Activated naive CD8-positive, alpha-beta T cell treated with anti-CD3 and anti-CD28 coated beads, Interleukin-2, amount 10 ng/mL, durations not matched to agents 7 days and 5 days (primary cell): Measurements from ENCODE around the gene ELL3. TPM values are rescaled to one million over a fixed set of nuclear protein-coding genes. Genes with fewer than 3 reads are reported as not detected.

Experiments
- ATAC-seq: fragments of 150-1000 bp; cut with Tn5 transposase; one replicate; pipeline ENCODE4 v1.10.0; 2021; ENCODE audit warnings: low read depth, moderate library complexity
- POLR2A ChIA-PET: fragments of 350-600 bp; sonication (Branson Sonifier 250); formaldehyde crosslinking; loops from one replicate; lab custom pipeline; 2021; ENCODE audit warnings: antibody characterized with exemption; lab: Charles Lee
- DNase-seq: peaks from one replicate; pipeline ENCODE4 v3.0.0; 2021
- H3K27ac Mint-ChIP-seq: one replicate; pipeline ENCODE4 v1.8.0; 2022; ENCODE audit warnings: mild to moderate bottlenecking, mixed read lengths
- H3K27me3 Mint-ChIP-seq: one replicate; pipeline ENCODE4 v1.8.0; 2022; ENCODE audit warnings: mild to moderate bottlenecking, moderate library complexity, mixed read lengths
- H3K36me3 Mint-ChIP-seq: one replicate; pipeline ENCODE4 v1.8.0; 2021; ENCODE audit warnings: mild to moderate bottlenecking, mixed read lengths
- H3K4me1 Mint-ChIP-seq: one replicate; pipeline ENCODE4 v1.8.0; 2021; ENCODE audit warnings: mixed read lengths
- H3K4me3 Mint-ChIP-seq: one replicate; pipeline ENCODE4 v1.8.0; 2022; ENCODE audit warnings: mild to moderate bottlenecking, moderate library complexity, mixed read lengths
- H3K9me3 Mint-ChIP-seq: one replicate; pipeline ENCODE4 v1.8.0; 2021; ENCODE audit warnings: mixed read lengths
- total RNA-seq, 2 experiments: library from RNA; stranded (reverse); gene quantifications; one replicate each; pipeline ENCODE4 v1.2.3, GENCODE V29; 2021

The ELL3 gene
- total RNA-seq, 2 experiments from 2014 or later: 4.6 to 4.9 TPM

- no peaks in the 10 kb centered on the region for H3K9me3 Mint-ChIP-seq
These were observed 625 bp upstream of the ELL3 start for GRCh38 chr15:43777267-43777914.

GRCh38 chr15:43776101-43776717 is 557 bp downstream of the ELL3 start:
- DNase-seq: no peak
- POLR2A ChIA-PET: interaction anchor here (0.6 to 5.8 kb wide), 10 partner anchors 14 to 405 kb away, joined by 3 to 80 read pairs (median 6); partner anchors contain the start of genes HYPK, MFAP1, PDIA3 and SERF2
- H3K36me3 Mint-ChIP-seq: peaks cover 6% of the 10 kb centered on the region
- H3K4me3 Mint-ChIP-seq: peak overlapping the region; percentile 91
- no peak for ATAC-seq
- H3K27ac Mint-ChIP-seq: peak overlapping the region; percentile 93
- H3K27me3 Mint-ChIP-seq: no peaks in the 10 kb centered on the region
- no peaks in the 10 kb centered on the region for H3K9me3 Mint-ChIP-seq
- peaks cover 13% of the 10 kb centered on the region for H3K4me1 Mint-ChIP-seq

More at GRCh38 chr15:43777267-43777914, 625 bp upstream of the ELL3 start:
- POLR2A ChIA-PET: interaction anchor here (0.6 to 5.8 kb wide), 10 partner anchors 8 to 267 kb away, joined by 3 to 80 read pairs (median 8); partner anchors contain the start of genes HYPK, MFAP1, PDIA3 and SERF2
- DNase-seq: peak; percentile 88
- peak overlapping the region; percentile 93 for H3K27ac Mint-ChIP-seq
- peaks cover 5% of the 10 kb centered on the region for H3K36me3 Mint-ChIP-seq
- H3K4me1 Mint-ChIP-seq: peaks cover 13% of the 10 kb centered on the region
- ATAC-seq: peak; percentile 87
- H3K27me3 Mint-ChIP-seq: no peaks in the 10 kb centered on the region
- peak overlapping the region; percentile 91 for H3K4me3 Mint-ChIP-seq

GRCh38 chr15:43775411-43775965 is 1.3 kb downstream of the ELL3 start:
- Mint-ChIP-seq H3K4me1 (peaks cover 11% of the 10 kb centered on the region), H3K27me3 (no peaks in the 10 kb centered on the region), H3K36me3 (peaks cover 9% of the 10 kb centered on the region), H3K4me3 (no peak overlapping the region), H3K27ac (peak overlapping the region; percentile 93), H3K9me3 (no peaks in the 10 kb centered on the region)
- POLR2A ChIA-PET: interaction anchor here (1.6 to 5.8 kb wide), 5 partner anchors 15 to 265 kb away, joined by 7 to 80 read pairs (median 15); partner anchors contain the start of genes HYPK, PDIA3, SERF2 and SERINC4
- ATAC-seq (no peak), DNase-seq (no peak)

- Mint-ChIP-seq H3K36me3 (peaks cover 21% of the 10 kb centered on the region), H3K4me3 (no peak overlapping the region), H3K27me3 (no peaks in the 10 kb centered on the region), H3K9me3 (no peaks in the 10 kb centered on the region), H3K27ac (no peak overlapping the region), H3K4me1 (peaks cover 9% of the 10 kb centered on the region)
- DNase-seq: no peak
- POLR2A ChIA-PET: interaction anchor here (1.0 to 5.8 kb wide), 3 partner anchors 17 to 54 kb away, joined by 3 to 80 read pairs (median 7); partner anchors contain the start of genes PDIA3 and SERF2
- no peak for ATAC-seq
These were observed 2.7 kb downstream of the ELL3 start for GRCh38 chr15:43774062-43774461.

- peaks cover 22% of the 10 kb centered on the region for H3K36me3 Mint-ChIP-seq
These were observed 4.1 kb downstream of the ELL3 start for GRCh38 chr15:43772624-43773023.

GRCh38 chr15:43771816-43772215 is 5.0 kb downstream of the ELL3 start:
- Mint-ChIP-seq H3K27me3 (no peaks in the 10 kb centered on the region), H3K9me3 (no peaks in the 10 kb centered on the region), H3K4me3 (no peak overlapping the region), H3K36me3 (peaks cover 25% of the 10 kb centered on the region), H3K27ac (no peak overlapping the region), H3K4me1 (peaks cover 5% of the 10 kb centered on the region)
- DNase-seq (no peak), ATAC-seq (no peak)
- POLR2A ChIA-PET: no interaction called here

More at GRCh38 chr15:43772624-43773023, 4.1 kb downstream of the ELL3 start:
- POLR2A ChIA-PET: no interaction called here
- peaks cover 5% of the 10 kb centered on the region for H3K4me1 Mint-ChIP-seq
- DNase-seq (no peak), ATAC-seq (no peak)
- H3K4me3 Mint-ChIP-seq: no peak overlapping the region
- no peak overlapping the region for H3K27ac Mint-ChIP-seq
- no peaks in the 10 kb centered on the region for H3K27me3 Mint-ChIP-seq
- no peaks in the 10 kb centered on the region for H3K9me3 Mint-ChIP-seq

- Mint-ChIP-seq H3K27ac (no peak overlapping the region), H3K27me3 (no peaks in the 10 kb centered on the region), H3K4me1 (peaks cover 3% of the 10 kb centered on the region), H3K4me3 (no peak overlapping the region), H3K9me3 (no peaks in the 10 kb centered on the region), H3K36me3 (peaks cover 31% of the 10 kb centered on the region)
- ATAC-seq: peak; percentile 55
- POLR2A ChIA-PET: interaction anchor here (1.1 kb wide), 1 partner anchor 31 kb away, joined by 4 read pairs; the partner anchor contains the start of gene HYPK
- DNase-seq: peak; percentile 59
These were observed 7.1 kb downstream of the ELL3 start for GRCh38 chr15:43769584-43770228.

- Mint-ChIP-seq H3K9me3 (no peaks in the 10 kb centered on the region), H3K27me3 (no peaks in the 10 kb centered on the region), H3K4me3 (no peak overlapping the region), H3K4me1 (no peaks in the 10 kb centered on the region), H3K36me3 (peaks cover 23% of the 10 kb centered on the region), H3K27ac (no peak overlapping the region)
- ATAC-seq (no peak), DNase-seq (no peak)
- POLR2A ChIA-PET: no interaction called here
These were observed 12.8 kb downstream of the ELL3 start for GRCh38 chr15:43763819-43764446.

- Mint-ChIP-seq H3K27ac (no peak overlapping the region), H3K4me1 (no peaks in the 10 kb centered on the region), H3K36me3 (peaks cover 22% of the 10 kb centered on the region), H3K4me3 (no peak overlapping the region), H3K27me3 (no peaks in the 10 kb centered on the region), H3K9me3 (no peaks in the 10 kb centered on the region)
- POLR2A ChIA-PET: no interaction called here
- ATAC-seq: no peak
- DNase-seq: no peak
These were observed 13.9 kb downstream of the ELL3 start for GRCh38 chr15:43762824-43763223.

- POLR2A ChIA-PET: no interaction called here
- peak overlapping the region; percentile 13 for H3K4me3 Mint-ChIP-seq
- H3K9me3 Mint-ChIP-seq: no peaks in the 10 kb centered on the region
These were observed 24.9 kb downstream of the ELL3 start for GRCh38 chr15:43751885-43752284.

GRCh38 chr15:43749690-43750345 is 26.9 kb downstream of the ELL3 start:
- H3K4me1 Mint-ChIP-seq: peaks cover 38% of the 10 kb centered on the region
- ATAC-seq (peak; percentile 46), DNase-seq (peak; percentile 41)
- POLR2A ChIA-PET: interaction anchor here (0.6 to 1.6 kb wide), 9 partner anchors 9 to 898 kb away, joined by 3 to 8 read pairs (median 4); partner anchors contain the start of genes ELL3, HYPK and SERINC4
- peak overlapping the region; percentile 91 for H3K27ac Mint-ChIP-seq
- no peaks in the 10 kb centered on the region for H3K9me3 Mint-ChIP-seq
- H3K4me3 Mint-ChIP-seq: peak overlapping the region; percentile 88
- H3K36me3 Mint-ChIP-seq: peaks cover 15% of the 10 kb centered on the region
- H3K27me3 Mint-ChIP-seq: no peaks in the 10 kb centered on the region

More at GRCh38 chr15:43751885-43752284, 24.9 kb downstream of the ELL3 start:
- no peak for DNase-seq
- Mint-ChIP-seq H3K27ac (peak overlapping the region; percentile 1), H3K36me3 (peaks cover 19% of the 10 kb centered on the region), H3K27me3 (no peaks in the 10 kb centered on the region), H3K4me1 (peaks cover 31% of the 10 kb centered on the region)
- ATAC-seq: no peak

- Mint-ChIP-seq H3K4me1 (peaks cover 36% of the 10 kb centered on the region), H3K9me3 (no peaks in the 10 kb centered on the region), H3K4me3 (peak overlapping the region; percentile 88), H3K27me3 (no peaks in the 10 kb centered on the region), H3K36me3 (peaks cover 10% of the 10 kb centered on the region), H3K27ac (peak overlapping the region; percentile 73)
- ATAC-seq (no peak), DNase-seq (no peak)
- POLR2A ChIA-PET: interaction anchor here (1.1 kb wide), 1 partner anchor 45 kb away, joined by 3 read pairs; no protein-coding TSS in a partner anchor
These were observed 28.4 kb downstream of the ELL3 start for GRCh38 chr15:43748376-43748775.
